ACC112 (cell line): Measurements from ENCODE around the gene ARRDC3.

Source experiments
- H2AFZ ChIP-seq: fragments of 200-600 bp; sonication (generic); one replicate; pipeline ENCODE4 v1.6.0; 2017; ENCODE audit warnings: antibody characterized with exemption, low read length; ENCODE audit not compliant: unreplicated experiment
- H3K27ac ChIP-seq: fragments of 200-600 bp; sonication (generic); 2 replicates; pipeline ENCODE4 v1.5.1; 2014; ENCODE audit warnings: low read depth, mild to moderate bottlenecking, antibody characterized with exemption, low read length, moderate library complexity
- H3K27me3 ChIP-seq: fragments of 200-600 bp; sonication (generic); 2 replicates; pipeline ENCODE4 v1.6.1; 2014; ENCODE audit warnings: mild to moderate bottlenecking, antibody characterized with exemption, low read length, moderate library complexity, mixed read lengths; ENCODE audit not compliant: insufficient read depth
- H3K36me3 ChIP-seq: fragments of 200-600 bp; sonication (generic); 2 replicates; pipeline ENCODE4 v1.6.1; 2016; ENCODE audit warnings: mild to moderate bottlenecking, antibody characterized with exemption, low read length, moderate library complexity, mixed read lengths; ENCODE audit not compliant: insufficient read depth
- H3K4me1 ChIP-seq: fragments of 200-600 bp; sonication (generic); one replicate; pipeline ENCODE4 v1.6.1; 2016; ENCODE audit warnings: low read length, mixed read lengths; ENCODE audit not compliant: insufficient read depth, unreplicated experiment, control insufficient read depth
- H3K4me3 ChIP-seq: fragments of 200-600 bp; sonication (generic); 2 replicates; pipeline ENCODE4 v1.5.1; 2014; ENCODE audit warnings: mild to moderate bottlenecking, low read depth, low read length
- H3K79me2 ChIP-seq: fragments of 200-600 bp; sonication (generic); one replicate; pipeline ENCODE4 v1.6.0; 2016; ENCODE audit warnings: low read length; ENCODE audit not compliant: control insufficient read depth, unreplicated experiment, insufficient read depth

Gene ARRDC3, protein sequence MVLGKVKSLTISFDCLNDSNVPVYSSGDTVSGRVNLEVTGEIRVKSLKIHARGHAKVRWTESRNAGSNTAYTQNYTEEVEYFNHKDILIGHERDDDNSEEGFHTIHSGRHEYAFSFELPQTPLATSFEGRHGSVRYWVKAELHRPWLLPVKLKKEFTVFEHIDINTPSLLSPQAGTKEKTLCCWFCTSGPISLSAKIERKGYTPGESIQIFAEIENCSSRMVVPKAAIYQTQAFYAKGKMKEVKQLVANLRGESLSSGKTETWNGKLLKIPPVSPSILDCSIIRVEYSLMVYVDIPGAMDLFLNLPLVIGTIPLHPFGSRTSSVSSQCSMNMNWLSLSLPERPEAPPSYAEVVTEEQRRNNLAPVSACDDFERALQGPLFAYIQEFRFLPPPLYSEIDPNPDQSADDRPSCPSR

DNA sequence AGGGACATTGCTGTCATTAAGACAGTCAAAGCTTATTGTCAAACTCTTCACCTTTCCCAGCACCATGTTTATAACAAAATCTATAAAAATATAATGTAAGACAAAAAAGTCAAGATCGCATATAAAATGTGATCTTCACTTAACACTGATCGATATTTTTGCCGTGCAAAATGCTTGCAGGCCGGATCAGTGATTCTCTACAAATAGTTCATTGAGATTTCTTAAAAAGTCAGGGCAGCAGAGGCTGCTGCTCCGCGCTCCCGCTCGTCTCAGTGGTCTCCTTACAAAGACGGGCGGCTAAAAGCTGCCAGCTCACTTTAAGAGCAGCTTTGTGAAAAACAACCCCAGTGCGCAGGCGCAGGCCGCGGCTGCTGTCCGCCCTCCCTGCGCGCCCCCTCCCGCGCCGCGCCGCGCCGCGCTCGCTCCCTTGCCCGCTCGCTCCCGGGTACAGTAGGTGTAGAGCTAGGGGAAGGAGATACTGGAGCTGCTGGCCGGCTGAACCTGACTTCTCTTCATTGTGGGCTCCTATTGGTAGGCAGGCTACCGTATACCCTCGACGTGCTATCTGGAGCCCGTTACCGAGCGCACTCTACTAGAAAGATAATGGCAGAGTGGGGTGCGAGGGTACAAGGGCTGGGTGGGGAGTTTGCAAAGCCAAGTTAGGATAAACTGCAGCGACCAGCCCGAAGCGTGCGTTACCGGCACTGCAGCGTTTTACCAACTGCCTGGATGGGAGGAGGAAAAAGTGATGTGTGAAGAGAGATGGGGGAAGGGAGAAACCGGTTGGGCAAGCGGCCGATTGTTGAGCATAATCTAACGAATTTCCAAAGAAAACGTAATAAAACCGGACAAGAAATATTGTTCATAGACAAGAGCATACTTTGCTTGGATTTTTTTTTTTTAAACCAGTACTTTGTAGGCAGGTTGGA lies at the start of gene ARRDC3:
TSS of gene ARRDC3 (minus strand) at position 291 of the 929 bp plus-strand sequence. CDS start at position 66, 225 bp downstream.
- Histone ChIP-seq H3K4me3 (peak within 1 kb of the TSS; percentile 98), H3K4me1 (peaks cover 5% of the 10 kb centered on the region), H3K27ac (peak within 1 kb of the TSS; percentile 99), H3K36me3 (peaks cover 14% of the 10 kb centered on the region), H3K79me2 (peaks cover 51% of the 10 kb centered on the region), H2AFZ (peak within 1 kb of the TSS; percentile 56), H3K27me3 (no peaks in the 10 kb centered on the region)

DNA sequence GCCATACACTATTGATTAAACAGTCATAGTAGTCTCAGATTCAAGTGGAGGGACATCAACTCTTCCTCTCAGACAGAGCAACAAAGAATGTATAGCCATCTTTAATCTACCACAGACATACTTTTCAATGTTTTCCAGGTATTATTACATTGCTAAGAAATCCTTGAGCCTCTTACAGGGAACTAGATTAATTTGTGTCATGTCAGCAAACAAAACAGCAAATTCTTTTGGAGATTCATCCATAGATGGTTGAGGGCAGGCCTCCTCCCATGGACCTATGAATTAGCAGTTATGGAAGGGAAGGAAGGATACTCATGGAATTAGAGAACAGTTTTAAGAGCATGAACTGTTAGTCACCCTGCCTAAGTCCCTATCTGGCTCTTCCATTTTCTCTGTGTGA lies 47.8 kb upstream of the ARRDC3 start:
- no peaks in the 10 kb centered on the region for H3K27me3 ChIP-seq

DNA sequence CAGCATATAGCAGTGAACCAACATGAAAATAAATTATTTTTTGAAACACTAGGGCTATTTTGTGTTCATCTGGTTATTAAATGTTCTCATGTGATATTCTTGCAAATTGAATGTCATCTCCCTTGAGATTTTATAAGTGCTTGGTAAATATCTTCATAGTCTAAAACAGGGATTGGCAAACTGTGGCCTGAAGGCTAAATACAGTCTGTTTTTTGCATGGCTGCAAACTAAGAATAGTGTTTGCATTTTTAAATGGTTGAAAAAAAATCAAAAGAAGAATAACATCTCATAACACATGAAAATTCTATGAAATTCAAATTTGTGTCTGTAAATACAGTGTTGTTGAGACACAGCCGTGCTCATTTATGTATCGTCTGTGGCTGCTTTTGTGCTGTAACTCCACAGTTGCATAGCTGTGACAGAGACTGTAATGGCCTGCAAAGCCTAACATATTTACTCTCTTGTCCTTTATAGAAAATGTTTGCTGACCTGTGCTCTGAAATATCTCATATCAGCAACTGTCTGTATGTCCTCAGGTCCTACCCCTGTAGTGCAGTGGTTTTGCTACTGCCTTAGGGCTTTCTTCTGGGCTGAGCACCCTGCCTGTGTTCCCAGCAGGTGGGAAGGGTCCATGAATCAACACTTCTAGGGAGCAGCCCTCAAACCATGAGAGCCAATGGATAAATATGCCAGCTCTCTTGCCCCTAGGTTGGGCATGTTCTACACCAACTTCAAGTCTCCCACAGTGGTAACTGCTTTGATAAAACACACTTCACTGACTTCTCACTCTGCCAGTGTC lies 41.7 kb upstream of the ARRDC3 start:
- no peaks in the 10 kb centered on the region for H3K4me1 ChIP-seq
- no peaks in the 10 kb centered on the region for H3K79me2 ChIP-seq
- no peak overlapping the region for H3K27ac ChIP-seq
- H3K36me3 ChIP-seq, result no peaks in the 10 kb centered on the region
- no peak overlapping the region for H3K4me3 ChIP-seq
- no peak overlapping the region for H2AFZ ChIP-seq
- no peaks in the 10 kb centered on the region for H3K27me3 ChIP-seq

More for the DNA sequence above, 47.8 kb upstream of the ARRDC3 start:
- Histone ChIP-seq H2AFZ (no peak overlapping the region), H3K4me1 (no peaks in the 10 kb centered on the region), H3K36me3 (no peaks in the 10 kb centered on the region), H3K4me3 (no peak overlapping the region), H3K27ac (no peak overlapping the region), H3K79me2 (no peaks in the 10 kb centered on the region)

DNA sequence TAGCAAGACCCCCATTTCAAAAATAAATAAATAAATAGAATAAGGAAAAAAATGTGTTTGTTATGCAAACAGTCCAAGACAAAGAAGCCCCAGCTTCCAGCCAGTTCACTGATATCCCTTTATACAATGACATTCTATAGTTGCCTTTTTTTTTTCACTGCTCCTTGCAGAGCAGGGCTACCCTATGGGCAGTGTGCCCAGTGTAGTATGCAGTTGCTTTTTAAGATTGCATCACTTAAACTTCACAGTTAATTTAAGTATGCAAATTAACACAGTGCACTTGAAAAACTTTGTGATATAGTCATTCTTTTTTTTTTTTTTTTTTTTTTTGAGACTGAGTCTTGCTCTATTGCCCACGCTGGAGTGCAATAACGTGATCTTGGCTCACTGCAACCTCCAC lies 40.8 kb upstream of the ARRDC3 start:
- no peak overlapping the region for H2AFZ ChIP-seq
- no peaks in the 10 kb centered on the region for H3K27me3 ChIP-seq
- no peak overlapping the region for H3K27ac ChIP-seq
- H3K4me1 ChIP-seq, result no peaks in the 10 kb centered on the region
- H3K79me2 ChIP-seq, result no peaks in the 10 kb centered on the region
- no peak overlapping the region for H3K4me3 ChIP-seq
- H3K36me3 ChIP-seq, result no peaks in the 10 kb centered on the region

DNA sequence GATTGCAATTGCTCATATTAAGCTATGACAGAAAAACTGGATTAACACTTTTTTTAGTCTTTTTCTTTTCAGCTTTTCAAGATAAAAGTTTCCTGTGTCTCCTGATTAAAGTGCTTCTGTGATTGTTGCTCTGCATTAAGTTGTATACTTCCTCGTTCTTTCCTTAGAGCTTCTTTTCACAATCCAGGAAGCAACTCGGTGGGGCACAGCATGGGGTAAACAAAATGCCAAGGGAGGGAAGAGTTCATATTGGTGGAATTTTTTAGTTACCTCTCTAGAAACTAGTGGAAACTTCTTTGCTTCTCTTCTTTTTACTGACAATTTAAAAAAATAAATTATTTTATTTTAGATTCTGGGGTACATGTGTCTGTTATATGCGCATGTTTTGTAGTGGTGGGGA lies 37.8 kb upstream of the ARRDC3 start:
- H3K4me3 ChIP-seq, result no peak overlapping the region
- H2AFZ ChIP-seq, result no peak overlapping the region
- no peaks in the 10 kb centered on the region for H3K79me2 ChIP-seq
- no peaks in the 10 kb centered on the region for H3K36me3 ChIP-seq
- H3K4me1 ChIP-seq, result peaks cover 11% of the 10 kb centered on the region
- no peak overlapping the region for H3K27ac ChIP-seq
- no peaks in the 10 kb centered on the region for H3K27me3 ChIP-seq

DNA sequence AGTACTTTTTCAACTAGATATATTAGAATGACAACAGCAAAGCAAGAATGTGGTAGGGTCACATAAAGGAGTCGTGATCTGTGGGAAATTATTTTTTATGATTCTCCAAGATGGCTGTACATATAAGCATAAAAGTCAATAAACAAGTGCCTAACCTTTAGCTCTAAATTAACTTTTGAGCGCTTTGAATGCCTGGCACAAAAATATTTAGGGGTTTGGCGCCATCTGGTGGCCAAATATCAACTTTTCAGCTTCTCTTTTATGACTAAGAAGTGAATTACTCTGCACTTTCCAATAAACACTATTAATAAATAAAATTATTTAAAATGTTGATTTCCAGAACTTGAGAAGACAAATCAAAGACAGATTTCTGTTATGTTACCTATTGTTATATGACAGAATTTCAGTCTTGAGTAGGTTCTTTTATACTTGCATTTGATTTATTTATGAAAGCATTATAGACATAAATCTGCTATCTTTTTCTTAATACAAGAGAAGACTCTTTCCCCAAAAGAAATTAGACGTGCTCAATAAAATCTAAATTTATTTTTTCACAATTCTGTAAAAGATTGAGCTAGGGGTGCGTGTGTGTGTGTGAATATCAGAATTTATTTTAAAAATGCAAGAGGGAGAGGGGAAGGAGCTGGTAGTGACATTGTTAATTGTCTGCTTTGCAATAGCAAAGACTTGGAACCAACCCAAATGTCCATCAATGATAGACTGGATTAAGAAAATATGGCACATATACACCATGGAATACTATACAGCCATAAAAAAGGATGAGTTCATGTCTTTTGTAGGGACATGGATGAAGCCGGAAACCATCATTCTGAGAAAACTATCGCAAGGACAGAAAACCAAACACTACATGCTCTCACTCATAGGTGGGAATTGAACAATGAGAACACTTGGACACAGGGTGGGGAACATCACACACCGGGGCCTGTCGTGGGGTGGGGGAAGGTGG lies 36.7 kb upstream of the ARRDC3 start:
- no peaks in the 10 kb centered on the region for H3K79me2 ChIP-seq
- H2AFZ ChIP-seq, result no peak overlapping the region
- peaks cover 11% of the 10 kb centered on the region for H3K4me1 ChIP-seq
- no peaks in the 10 kb centered on the region for H3K36me3 ChIP-seq
- no peak overlapping the region for H3K27ac ChIP-seq
- no peak overlapping the region for H3K4me3 ChIP-seq
- H3K27me3 ChIP-seq, result no peaks in the 10 kb centered on the region

DNA sequence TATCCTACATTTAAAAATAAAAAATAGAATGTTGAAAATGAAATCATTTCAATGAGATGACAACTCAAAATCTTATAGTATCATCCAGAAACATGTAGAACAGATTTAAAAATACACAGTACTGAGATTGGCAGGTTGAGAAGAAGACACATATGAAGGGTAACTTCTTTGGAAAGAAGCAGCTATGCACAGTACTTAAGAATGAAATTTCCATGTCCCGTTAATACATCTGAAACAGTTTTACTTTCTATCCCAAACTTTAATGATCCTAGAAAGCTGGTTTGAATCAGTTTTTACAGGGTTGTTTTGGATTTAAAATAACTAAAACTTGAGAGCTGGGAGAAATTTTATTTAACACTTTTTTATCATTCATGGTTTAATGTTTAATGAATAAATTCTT lies 36.0 kb upstream of the ARRDC3 start:
- H3K27ac ChIP-seq, result no peak overlapping the region
- H2AFZ ChIP-seq, result no peak overlapping the region
- H3K36me3 ChIP-seq, result no peaks in the 10 kb centered on the region
- no peak overlapping the region for H3K4me3 ChIP-seq
- peaks cover 11% of the 10 kb centered on the region for H3K4me1 ChIP-seq
- no peaks in the 10 kb centered on the region for H3K27me3 ChIP-seq
- no peaks in the 10 kb centered on the region for H3K79me2 ChIP-seq

DNA sequence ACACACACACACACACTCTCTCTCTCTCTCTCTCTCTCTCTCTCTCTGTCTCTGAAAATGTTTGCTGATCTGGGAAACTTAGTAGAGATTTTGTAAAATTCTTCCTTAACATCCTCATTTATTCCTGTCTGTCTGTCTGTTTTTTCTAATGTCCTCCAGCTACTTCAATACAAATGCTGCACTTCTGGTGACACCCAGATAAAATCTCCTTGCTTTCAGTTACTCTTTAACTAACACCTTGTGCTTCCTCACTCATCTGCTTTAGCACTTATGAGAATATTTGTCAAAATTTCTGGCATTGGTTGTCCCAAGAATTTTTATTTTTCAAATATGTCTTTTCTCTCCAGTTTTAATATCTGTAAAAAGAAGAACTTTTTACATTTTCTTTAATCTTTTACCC lies 35.0 kb upstream of the ARRDC3 start:
- no peak overlapping the region for H3K27ac ChIP-seq
- no peaks in the 10 kb centered on the region for H3K27me3 ChIP-seq
- peak overlapping the region; percentile 7 for H2AFZ ChIP-seq
- peaks cover 11% of the 10 kb centered on the region for H3K4me1 ChIP-seq
- no peaks in the 10 kb centered on the region for H3K36me3 ChIP-seq
- H3K4me3 ChIP-seq, result no peak overlapping the region
- no peaks in the 10 kb centered on the region for H3K79me2 ChIP-seq

DNA sequence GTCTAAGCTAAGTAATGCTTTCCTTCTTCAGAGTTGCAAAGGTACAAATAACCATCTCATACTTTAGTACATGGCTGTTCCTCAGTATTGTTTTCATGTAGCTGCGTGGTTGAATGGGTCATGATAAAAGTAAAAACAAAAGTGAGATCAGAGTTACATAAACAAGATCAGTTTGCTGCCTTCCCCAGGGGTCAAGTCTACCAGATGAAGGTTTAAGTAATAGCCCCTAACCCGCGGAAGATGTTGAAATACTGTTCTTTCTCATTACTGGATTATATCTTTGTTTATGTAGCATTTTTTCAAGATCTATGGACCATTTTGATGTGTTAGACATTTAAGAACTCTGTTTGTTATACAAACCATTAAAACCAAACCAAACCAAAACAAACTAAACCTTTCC lies 34.1 kb upstream of the ARRDC3 start:
- Histone ChIP-seq H3K27ac (no peak overlapping the region; the same call in 1 of the 2 replicates), H3K79me2 (no peaks in the 10 kb centered on the region), H3K4me1 (peaks cover 11% of the 10 kb centered on the region), H2AFZ (peak overlapping the region; percentile 67), H3K27me3 (no peaks in the 10 kb centered on the region), H3K4me3 (peak overlapping the region; percentile 6; the same call in 1 of the 2 replicates), H3K36me3 (no peaks in the 10 kb centered on the region)
